ENCODE results near the gene CA10. TPM values are rescaled to one million over a fixed set of nuclear protein-coding genes. Genes with fewer than 3 reads are reported as not detected.

The CA10 gene
- total RNA-seq, 1 donor from 2014 or later = not detected

DNA sequence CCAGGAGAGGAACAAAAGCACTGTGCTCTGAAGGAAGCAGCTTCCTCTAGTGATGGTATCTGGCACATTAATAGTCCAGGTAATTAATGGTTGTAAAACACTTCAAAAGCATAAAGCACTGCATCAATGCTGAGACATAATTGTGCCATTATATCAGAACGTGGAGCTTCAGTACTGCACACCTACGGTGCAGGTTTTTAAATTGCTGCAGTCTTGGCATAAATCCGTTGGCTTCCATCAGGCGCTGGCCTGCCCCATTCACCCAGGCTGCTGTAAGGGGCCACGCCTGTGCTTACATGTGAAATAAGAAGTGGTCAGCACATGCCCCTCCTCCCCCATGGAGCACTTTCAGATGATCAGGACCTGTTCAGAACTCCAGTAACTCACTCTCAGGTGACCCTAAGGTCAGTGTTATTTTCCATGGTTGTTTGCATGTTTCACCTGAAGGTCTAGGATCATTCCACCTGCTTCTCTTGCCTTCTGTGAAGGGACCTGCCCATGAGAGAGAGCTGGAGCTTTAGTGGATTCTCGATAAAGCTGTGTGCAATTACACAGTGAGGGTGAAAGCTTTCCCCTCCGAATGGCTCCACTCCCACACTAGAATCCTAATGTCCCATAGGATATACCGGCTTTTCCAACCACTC, 345.3 kb downstream of the CA10 start:
- DNase-seq = no peak

DNA sequence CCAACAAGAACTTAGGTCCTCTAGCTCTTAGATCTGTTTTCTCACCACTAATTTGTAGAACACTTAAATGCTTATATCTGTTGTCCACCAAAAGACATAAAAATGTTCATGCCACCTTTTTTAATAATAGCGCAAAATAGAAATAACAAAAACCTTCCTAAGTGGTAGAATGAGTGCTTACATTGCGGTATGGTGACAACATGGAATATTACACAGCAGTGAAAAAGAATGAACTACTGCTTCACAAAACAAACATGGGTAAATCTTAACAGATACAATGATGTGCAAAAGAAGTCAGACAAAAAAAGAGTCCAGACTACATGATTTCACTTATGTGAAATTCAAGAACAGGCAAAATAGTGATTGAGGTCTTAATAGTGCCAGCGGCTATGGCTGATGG, 351.1 kb downstream of the CA10 start:
- no peak for DNase-seq

DNA sequence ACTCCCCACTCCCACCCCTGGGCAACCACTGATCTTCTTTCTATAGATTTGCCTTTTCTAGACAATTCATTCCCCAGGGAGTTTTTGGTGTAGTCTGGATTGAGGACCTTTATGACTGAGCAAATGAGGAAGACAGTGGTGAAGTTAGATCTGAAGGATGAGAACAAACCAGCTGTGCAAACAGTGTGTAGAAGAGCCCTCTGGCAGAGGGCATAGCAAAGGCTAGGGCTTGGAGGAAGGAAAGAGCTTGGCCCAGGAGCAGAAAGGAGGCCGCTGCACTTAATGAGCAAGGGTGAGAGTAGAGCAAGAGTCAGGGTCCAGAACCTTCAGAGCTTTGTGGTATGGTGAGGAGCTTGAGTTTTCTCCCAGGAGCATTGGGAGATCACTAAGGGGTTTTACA, 352.7 kb downstream of the CA10 start:
- no peak for DNase-seq

DNA sequence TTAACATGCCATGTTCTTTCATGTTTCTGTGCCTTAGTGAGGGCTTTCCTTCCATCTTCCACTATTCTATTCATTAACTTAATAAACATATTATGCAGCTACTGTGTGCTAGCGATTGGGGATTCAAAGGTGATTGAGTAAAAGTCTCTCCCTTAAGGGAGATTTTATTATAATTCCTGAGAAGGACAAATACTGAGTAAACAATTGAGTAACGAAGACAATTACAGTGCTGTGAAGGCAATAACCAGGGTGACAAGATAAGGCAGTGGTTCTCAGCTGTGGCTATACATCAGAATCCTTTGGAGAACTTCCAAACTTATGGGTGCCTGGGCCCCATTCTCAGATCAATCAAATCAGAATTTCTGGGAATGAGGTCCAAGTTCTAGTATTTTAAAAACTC, 353.3 kb downstream of the CA10 start:
- no peak for DNase-seq

DNA sequence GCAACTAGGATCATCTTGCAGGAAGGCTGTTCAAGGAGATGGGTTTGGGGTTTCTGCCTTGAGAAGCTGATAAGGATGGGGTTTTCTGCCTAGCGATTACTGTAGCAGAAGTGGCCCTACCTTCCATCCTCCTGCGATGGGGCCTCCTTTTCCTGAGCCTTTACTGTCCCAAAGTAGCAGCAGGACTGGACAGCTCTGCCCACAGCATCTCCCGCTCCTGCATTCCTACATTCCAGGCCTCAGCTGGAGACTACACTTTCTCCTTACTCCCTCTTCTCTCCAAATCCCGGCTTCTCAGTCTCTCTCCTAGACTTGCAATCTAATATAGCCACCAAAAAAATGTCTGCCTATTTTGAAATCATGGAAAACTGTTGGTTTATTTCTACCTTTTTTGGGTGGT, 355.4 kb downstream of the CA10 start:
- no peak for DNase-seq

DNA sequence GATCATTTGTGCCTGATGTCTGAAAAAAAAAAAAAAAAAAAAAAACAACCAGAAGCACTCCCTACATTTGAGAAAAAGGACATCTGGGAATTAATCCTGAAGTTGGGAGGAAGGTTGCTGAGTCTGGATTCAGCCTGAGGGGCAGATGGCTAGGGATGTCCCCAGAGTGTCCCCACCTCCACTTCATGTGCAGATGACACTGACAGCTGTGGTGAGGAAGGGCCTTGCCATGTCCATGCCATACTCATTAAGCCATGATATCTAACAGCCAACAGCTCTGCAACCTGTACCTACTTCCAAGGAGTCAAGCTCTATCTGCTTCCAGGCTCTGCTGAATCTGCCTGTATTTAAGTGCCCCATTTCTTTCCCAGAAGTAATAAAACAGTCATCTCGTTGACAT, 356.0 kb downstream of the CA10 start:
- DNase-seq = no peak

DNA sequence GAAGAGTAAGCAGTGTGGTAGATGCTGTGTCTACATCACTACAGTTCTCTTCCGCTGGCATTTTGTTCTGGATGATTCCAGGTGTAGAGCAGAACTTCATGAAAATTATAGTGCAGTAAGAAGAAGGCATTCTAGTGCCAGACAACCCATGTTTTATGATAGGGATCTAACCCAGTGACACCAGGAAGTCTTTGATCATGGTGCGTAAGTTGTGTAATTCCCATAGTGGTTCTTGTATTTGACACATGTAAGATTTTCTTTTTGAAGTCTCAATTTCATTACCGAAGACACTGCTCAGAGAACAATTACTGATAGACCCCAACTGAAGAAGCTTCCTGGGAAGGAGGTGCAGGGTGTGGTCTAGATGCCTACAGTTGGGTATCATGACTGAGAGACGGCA, 356.9 kb downstream of the CA10 start:
- DNase-seq = no peak

DNA sequence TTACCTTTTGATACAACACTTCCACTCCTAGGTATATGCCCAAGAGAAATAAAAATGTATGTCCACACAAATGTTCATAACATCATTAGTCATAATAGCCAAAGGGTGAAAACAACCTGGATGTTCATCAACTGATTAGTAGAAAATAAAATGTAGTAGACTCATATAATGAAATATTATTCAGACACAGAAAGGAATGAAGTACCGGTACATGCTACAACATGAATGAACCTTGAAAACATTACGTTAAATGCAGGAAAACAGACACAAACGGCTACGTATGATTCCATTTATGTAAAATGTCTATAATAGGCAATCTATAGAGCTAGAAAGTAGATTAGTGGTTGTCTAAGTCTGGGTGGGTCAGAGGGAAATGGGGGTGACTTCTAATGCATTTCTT, 358.5 kb downstream of the CA10 start:
- DNase-seq = no peak

DNA sequence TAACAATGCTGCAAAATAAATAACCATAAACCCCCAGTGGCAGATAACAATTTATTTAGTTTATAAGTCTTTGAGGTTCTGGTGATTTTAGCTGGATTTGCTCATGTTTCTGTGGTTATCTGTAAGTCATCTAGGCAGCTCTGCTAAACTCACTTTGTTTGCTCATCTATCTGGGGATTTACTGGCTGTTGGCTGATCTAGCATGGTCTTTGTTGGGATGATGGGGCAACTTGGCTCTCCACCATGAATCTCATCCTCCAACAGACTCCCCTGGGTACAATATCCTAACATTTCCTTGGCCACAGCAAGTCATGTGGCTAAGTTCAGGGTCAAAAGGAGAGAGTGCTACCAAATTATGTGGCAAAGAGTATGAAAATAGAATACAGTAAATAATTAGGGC, 359.3 kb downstream of the CA10 start:
- DNase-seq = no peak

DNA sequence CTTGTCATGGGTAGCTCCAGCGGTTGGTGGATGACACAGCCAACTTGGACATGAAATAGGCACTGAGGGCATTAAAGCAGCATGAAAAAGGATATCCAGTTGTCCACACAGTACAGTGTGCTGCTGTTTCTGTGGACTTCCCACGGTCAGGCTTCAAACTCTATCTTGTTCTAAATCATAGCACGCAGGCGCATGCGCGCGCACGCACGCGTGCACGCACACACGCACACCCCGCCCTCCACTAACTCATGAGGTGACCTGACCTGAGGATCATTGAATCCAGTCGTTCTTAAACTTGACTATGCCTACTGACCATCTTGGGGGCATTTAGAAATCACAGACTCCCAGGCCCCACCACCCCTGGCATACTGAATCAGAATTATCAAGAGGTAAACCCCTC, 361.4 kb downstream of the CA10 start:
- no peak for DNase-seq

DNA sequence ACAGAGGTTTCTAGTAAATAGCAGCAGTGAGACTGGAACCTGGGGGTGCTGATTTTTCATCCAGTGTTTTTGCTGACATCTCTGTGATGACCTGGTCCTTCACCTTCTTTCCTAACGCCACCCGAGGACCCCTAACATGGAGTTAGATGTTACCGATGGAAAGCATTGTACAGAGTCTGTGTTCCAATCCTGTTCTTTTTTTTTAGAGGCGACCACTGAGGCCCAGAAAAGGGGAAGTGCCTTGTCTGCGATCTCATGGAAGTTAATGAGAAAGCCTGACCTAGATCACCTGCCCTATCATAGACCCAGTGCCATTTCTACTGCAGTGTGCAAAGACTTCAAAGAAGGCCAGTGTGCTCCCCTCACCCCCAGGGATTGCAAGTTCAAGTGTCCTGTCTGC, 362.5 kb downstream of the CA10 start:
- no peak for DNase-seq

DNA sequence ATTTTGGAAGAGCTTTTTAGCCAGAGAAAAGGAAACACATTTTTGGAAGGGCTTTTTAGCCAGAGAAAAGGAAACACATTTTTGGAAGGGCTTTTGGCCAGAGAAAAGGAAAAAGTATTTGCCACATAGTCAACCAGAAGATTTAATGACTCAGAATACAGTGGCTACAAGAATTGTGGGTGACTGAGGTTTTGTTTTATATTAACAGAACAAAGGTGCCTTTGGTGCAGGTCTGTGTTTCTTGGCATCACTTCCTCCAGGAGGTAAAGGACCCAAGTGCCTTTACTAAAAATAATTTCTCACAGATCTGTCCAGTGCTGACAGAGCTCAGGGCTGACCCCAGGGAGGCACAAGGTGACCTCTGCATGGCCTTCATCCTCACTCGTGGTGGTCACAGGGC, 363.1 kb downstream of the CA10 start:
- no peak for DNase-seq

DNA sequence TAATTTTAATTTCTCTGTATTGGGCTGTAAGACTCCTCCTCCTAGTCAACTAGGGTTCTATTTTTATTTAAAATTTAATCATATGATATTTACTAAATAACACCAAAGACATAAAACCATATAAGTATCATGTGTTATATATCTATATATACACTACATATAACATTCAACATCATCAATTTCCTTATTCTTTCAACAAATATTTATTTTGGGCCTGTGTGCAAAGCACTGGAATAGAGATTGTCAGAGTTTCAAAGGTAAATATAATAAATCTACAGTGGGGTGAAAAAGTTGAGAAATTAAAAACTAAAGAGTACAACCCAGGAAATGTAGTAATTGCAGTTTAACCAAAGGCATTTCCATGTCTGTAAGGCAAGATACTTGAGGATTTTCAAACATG, 364.0 kb downstream of the CA10 start:
- no peak for DNase-seq

DNA sequence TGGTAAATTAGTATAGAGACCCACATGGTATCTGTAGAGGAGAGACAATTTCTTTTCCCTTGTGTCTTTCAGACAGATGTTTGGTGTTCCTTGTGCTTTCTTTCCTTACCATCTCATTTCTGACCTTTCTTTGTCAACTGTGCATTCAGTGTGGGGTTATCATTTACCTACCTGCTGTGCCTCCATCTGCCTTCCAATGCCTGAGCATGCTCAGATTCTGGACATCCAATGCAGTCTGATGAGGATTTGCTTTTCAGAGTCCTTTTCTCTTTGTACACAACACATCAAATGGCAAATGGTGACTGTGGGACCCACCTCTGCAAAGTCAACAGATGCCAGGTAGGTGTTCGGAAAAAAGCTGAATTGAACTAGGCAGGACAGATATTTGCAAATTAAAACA, 364.8 kb downstream of the CA10 start:
- no peak for DNase-seq

DNA sequence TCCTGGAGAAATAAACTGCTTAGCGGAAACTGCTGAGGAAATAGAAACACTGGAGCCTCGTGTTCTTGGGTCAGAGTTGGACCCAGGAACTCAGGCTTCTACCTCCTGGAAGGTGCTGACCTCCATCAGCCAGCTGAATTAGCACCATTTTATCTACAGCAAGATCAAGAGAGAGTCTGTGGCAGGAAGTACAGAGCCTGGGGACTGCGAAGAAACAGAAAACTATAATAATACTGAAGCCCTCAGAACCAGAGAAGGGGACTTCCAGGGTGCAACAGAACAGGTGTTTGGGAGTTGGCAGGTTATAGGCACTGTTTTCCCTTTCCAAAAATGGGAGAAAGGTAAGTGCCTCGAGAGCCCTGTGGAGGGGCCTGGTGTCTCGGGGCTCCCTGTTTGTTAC, 379.7 kb downstream of the CA10 start:
- no peak for DNase-seq

DNA sequence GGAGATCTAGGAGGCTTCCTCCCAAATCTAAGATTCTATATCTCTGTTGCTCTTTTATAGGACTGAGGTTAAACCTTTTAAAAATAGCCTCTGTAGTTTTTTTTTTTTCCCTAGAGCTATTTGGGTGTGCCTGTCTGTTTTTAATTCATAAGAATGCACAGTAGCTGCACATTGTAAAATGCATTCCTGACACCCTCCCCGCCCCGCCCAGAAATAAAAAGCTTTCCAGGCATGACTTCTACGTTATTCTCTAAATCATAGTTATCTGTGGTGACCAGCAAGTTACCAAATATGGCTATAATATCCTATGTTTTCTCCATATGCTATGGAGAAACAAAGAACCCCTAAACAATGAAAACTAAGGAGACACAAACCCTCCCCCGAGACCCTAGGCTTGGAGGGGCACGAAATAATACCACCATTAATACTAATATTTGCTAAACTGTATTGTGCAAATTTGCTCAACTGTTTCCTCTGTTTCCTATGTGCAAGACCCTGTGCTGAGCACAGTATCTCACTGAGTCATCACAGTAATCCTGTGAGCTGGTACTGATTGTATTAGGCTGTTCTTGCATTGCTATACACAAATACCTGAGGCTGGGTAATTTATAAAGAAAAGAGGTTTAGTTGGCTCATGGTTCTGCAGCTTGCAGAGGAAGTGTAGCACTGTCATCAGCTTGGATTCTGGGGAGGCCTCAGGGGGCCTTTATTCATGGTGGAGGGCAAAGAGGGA, 388.3 kb downstream of the CA10 start:
- DNase-seq = no peak

DNA sequence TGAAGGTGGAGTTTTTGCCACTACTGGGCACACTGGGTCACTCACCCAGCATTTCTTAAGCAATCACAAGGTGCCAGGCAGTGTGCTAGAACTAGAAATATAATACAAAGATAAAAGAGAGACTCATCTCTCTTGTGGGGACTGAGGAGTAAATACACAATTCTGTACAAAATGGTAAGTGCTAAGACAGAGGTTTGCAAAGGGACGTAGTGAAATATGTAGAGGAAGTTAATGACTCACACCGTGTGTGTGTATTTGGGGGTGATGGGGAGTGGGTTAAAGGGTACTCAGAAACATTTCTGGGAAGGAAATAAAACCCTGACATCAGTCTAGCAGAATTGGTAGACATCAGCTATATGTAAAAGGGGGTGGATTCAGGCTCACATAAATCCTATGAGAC, 389.3 kb downstream of the CA10 start:
- DNase-seq = no peak

DNA sequence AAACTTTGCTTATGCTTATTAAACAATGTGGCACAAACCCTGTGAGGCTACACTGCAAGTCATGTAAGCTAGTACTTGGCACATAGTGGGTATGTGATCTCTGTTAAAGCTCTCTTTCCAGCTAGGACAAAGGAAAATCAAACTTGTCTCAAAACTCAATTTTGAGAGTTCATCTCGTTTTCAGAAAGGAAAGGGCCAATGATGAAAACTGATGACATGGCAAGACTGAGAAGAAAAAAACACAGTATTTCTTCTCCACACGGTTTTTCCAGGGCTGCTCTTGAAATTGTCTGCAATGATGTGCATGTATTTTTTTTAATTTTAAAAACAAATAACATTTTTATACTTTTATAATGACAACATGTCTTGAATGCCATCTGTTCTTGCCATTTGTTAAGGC, 389.8 kb downstream of the CA10 start:
- DNase-seq = no peak

DNA sequence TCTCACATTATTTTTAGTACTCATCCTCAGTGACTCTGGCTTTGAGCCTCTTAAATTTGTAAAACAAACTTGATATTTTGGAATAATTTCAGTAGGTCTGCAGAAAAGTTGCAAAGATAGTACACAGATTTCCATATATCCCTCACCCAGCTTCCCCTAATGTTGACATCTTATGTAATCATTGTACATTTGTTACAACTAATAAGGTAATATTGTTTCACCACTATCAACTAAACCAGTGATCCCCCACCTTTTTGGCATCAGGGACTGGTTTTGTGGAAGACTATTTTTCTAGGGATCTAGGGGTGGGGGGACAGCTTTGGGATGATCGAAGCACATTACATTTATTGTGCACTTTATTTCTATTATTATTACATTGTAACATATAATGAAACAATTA, 391.2 kb downstream of the CA10 start:
- DNase-seq = no peak

DNA sequence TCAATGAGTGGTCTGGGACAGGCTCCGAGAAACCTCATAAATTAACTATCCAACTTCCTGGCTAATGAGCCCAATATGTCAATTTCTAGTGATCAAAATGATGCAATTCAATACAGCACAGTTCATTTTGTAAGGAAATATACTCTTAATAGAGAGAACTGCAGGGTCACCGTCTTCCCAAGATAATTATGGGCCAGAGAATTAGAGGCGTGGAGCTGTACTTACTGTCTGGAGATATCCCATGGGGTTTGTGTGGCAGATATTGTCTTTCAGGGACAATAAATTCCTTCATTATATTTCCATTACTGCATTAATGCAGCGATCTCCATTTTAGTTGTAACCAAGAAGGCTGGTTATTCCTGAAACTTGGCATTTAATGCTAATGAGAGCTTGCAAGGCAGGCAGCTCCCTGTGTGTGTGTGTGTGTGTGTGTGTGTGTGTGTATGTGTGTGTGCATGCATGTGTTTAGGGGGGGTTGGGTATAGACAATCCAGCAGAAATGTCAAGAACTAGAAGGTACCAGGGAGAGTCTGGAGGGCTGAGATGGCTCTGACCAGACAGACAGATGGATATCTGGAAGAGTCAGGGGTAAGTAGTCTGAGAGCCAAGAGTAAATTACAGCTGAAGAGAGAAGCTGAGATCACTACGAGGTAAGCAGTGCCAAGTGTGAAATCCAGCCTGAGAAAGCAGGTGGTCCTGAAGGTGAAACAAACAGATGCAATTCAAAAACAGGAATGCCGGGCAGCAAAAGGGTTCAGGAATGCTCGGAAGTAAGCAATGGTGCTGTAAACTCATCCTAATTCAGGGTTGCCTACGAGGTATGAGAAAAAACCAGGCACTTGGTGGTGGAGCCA, 393.0 kb downstream of the CA10 start:
- DNase-seq = no peak

DNA sequence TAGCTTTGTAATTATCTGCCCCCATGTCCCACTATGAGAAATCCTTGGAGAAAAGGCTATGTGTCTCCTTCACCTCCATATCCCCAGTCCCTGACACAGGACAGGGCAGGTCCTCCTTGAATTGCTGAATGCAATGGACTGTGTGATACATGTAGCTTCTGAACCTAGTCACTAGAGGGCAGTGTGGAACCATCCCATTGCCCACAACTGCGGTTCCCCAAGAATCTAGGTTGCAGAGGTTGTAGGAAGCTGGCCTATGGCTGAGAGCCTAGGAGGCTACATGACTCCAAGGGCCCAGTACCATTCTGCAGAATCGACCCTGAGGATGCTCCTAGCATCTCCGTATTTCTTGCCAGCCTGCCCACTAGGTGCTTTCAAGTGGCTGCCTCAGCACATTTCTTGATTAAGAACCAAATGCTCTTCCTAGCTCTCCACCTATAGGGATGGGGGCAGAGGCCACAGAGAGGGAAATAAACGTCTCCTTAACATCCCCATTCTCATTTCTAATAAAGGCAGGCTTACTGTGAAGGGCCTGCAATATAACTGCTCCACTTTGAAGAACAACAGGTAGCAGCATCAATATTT, 394.0 kb downstream of the CA10 start:
- peak; percentile 72 for DNase-seq

DNA sequence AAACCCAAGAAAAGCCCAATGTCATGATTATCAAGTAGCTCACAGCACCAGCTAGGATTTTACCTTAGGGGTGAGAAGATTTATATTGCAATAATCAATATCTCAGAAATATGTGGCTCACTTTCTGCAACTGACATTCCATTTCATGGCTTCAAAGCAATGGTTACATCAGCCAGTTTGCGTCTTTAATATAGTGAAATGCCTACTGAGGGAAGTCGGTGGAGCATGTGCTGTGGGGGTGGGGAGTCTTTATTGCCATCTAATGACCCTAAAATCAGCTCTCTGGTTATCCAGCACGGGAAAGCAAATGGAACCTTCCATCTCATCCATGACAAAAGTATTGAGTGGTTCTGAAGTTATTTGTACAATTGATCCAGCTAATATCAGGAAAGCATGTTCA, 395.5 kb downstream of the CA10 start:
- DNase-seq = no peak

DNA sequence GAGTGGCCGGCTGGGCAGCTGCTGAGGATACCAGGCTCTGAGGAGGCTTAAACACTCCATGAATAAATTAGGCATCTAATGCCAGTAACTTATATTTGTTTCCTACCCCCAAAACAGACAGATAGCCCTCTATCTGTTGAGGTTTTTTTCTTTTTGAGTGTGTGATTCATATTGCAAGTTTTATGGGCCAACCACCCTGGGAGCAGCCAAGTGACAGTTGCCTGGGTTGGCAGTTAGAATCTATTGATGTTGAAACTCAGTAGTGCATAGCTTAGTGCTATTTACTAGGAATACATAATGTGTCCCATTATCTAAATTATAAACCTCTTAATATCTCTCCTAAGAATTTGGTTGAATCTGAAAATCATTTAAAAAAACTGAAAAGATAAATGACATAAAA, 397.4 kb downstream of the CA10 start:
- DNase-seq = no peak

DNA sequence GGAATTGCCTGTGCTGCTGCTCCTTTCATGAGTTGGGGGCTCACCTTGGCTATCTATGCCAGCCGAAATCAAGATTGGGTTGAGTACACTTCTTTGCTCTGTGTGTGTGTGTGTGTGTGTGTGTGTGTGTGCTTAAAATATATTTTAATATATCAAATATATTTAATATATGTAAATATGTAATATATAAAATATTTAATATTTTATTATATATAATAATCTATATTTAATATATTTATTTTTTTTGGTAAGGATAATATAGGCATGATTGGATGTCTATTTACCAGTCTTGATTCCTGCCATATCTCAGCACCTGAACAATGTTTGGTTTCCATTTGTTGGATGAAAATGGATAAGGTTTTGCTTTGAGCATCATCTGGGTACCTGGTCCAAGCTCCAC, 399.3 kb downstream of the CA10 start:
- DNase-seq = no peak

All from dermis blood vessel endothelial cell (primary cell).